Measurements from ENCODE around the gene VLDLR. TPM values are rescaled to one million over a fixed set of nuclear protein-coding genes. Genes with fewer than 3 reads are reported as not detected.

The VLDLR gene
- total RNA-seq, 2 donors from 2014 or later = 95.8 to 106 TPM

- ATAC-seq (peak in 1 of 2 donors; percentile 41), DNase-seq (no peak)
- intact Hi-C loops (cut with DNase I) = no loop called here
These were observed 19.4 kb downstream of the VLDLR start for GRCh38 chr9:2641033-2641432.

GRCh38 chr9:2642068-2642467, 20.5 kb downstream of the VLDLR start:
- ATAC-seq (no peak), DNase-seq (no peak)
- intact Hi-C loops (cut with DNase I) = no loop called here

- DNase-seq = no peak
- no peak for ATAC-seq
- intact Hi-C loops (cut with DNase I) = no loop called here
These were observed 24.0 kb downstream of the VLDLR start for GRCh38 chr9:2645569-2645968.

- ATAC-seq (peak; percentile 65 to 89), DNase-seq (no peak)
- intact Hi-C loops (cut with DNase I) = loop anchor here in 1 of 2 donors (10.0 kb wide), 1 partner anchor 149 kb away; no protein-coding TSS in a partner anchor
These were observed 33.9 kb downstream of the VLDLR start for GRCh38 chr9:2655411-2655901.

- intact Hi-C loops (cut with DNase I) = loop anchor here in 1 of 2 donors (10.0 kb wide), 1 partner anchor 147 kb away; no protein-coding TSS in a partner anchor
- ATAC-seq (peak in 1 of 2 donors; percentile 21), DNase-seq (no peak)
These were observed 35.8 kb downstream of the VLDLR start for GRCh38 chr9:2657427-2657826.

- ATAC-seq (peak in 1 of 2 donors; percentile 44), DNase-seq (no peak)
- intact Hi-C loops (cut with DNase I) = no loop called here
These were observed 40.9 kb downstream of the VLDLR start for GRCh38 chr9:2662496-2662895.

GRCh38 chr9:2663461-2664173, 42.0 kb downstream of the VLDLR start:
- no peak for DNase-seq
- intact Hi-C loops (cut with DNase I) = no loop called here
- ATAC-seq = peak; percentile 62 to 83

GRCh38 chr9:2664174-2665065, 42.8 kb downstream of the VLDLR start:
- intact Hi-C loops (cut with DNase I) = no loop called here
- ATAC-seq = peak; percentile 4 to 18
- DNase-seq = no peak

- DNase-seq (no peak), ATAC-seq (no peak)
- intact Hi-C loops (cut with DNase I) = no loop called here
These were observed 45.0 kb downstream of the VLDLR start for GRCh38 chr9:2666569-2666968.

- ATAC-seq = no peak
- intact Hi-C loops (cut with DNase I) = no loop called here
- DNase-seq = no peak
These were observed 51.6 kb downstream of the VLDLR start for GRCh38 chr9:2673161-2673560.

GRCh38 chr9:2674141-2674824, 52.7 kb downstream of the VLDLR start:
- intact Hi-C loops (cut with DNase I) = no loop called here
- ATAC-seq (no peak), DNase-seq (no peak)

GRCh38 chr9:2675834-2676233, 54.2 kb downstream of the VLDLR start:
- intact Hi-C loops (cut with DNase I) = no loop called here
- ATAC-seq = no peak

GRCh38 chr9:2676466-2676865, 54.9 kb downstream of the VLDLR start:
- intact Hi-C loops (cut with DNase I) = no loop called here
- ATAC-seq = no peak

More at GRCh38 chr9:2675834-2676233, 54.2 kb downstream of the VLDLR start:
- DNase-seq = no peak

GRCh38 chr9:2677915-2678889, 56.6 kb downstream of the VLDLR start:
- ATAC-seq = peak; percentile 33 to 55
- DNase-seq = no peak
- intact Hi-C loops (cut with DNase I) = no loop called here

More at GRCh38 chr9:2676466-2676865, 54.9 kb downstream of the VLDLR start:
- DNase-seq = no peak

- DNase-seq (no peak), ATAC-seq (peak in 1 of 2 donors; percentile 27)
- intact Hi-C loops (cut with DNase I) = no loop called here
These were observed 57.4 kb downstream of the VLDLR start for GRCh38 chr9:2679011-2679410.

GRCh38 chr9:2681981-2682380, 60.4 kb downstream of the VLDLR start:
- intact Hi-C loops (cut with DNase I) = no loop called here
- DNase-seq (no peak), ATAC-seq (no peak)

GRCh38 chr9:2686911-2687310, 65.3 kb downstream of the VLDLR start:
- DNase-seq (no peak), ATAC-seq (no peak)
- intact Hi-C loops (cut with DNase I) = no loop called here

GRCh38 chr9:2688636-2689035, 67.0 kb downstream of the VLDLR start:
- no peak for DNase-seq
- ATAC-seq = no peak
- intact Hi-C loops (cut with DNase I) = no loop called here
